K562 (cell line): ENCODE measurements around the gene RUNX1. TPM values are rescaled to one million over a fixed set of nuclear protein-coding genes. Genes with fewer than 3 reads are reported as not detected.

Experiments
- ATF4 ChIP-seq: fragments of 450-650 bp; formaldehyde crosslinking; IDR thresholded peaks from 2 replicates; pipeline ENCODE4 v1.4.0; 2022; ENCODE audit warnings: mild to moderate bottlenecking, moderate library complexity
- BMI1 ChIP-seq: fragments of 150-350 bp; IDR thresholded peaks from 2 replicates; pipeline ENCODE4 v1.6.1; 2014; ENCODE audit warnings: low read length
- KHSRP ChIP-seq: fragments of 450-650 bp; IDR thresholded peaks from 2 replicates; pipeline ENCODE4 v1.6.1; 2017
- KLF6 ChIP-seq: fragments of 250-450 bp; sonication (Bioruptor Pico); IDR thresholded peaks from 2 replicates; pipeline ENCODE4 v1.4.0; 2020; ENCODE audit warnings: mild to moderate bottlenecking, moderate library complexity, borderline replicate concordance
- LEF1 ChIP-seq: fragments of 450-650 bp; IDR thresholded peaks from 2 replicates; pipeline ENCODE4 v1.6.1; 2016; ENCODE audit warnings: mild to moderate bottlenecking
- MBD2 ChIP-seq: sonication (generic); IDR thresholded peaks from 2 replicates; pipeline ENCODE4 v1.6.1; 2016; ENCODE audit warnings: low read depth, borderline replicate concordance
- NCOA2 ChIP-seq, 2 experiments: fragments of 450-650 bp; IDR thresholded peaks; 2 replicates each; pipeline ENCODE4 v1.6.1; 2018; ENCODE audit warnings: mild to moderate bottlenecking in 2 of 2, moderate library complexity in 1 of 2; ENCODE audit not compliant: partially characterized antibody in 2 of 2
- PML ChIP-seq: IDR thresholded peaks from 2 replicates; pipeline ENCODE4 v1.6.1; 2012; ENCODE audit warnings: low read length, inconsistent platforms
- RAD21 ChIP-seq, 2 experiments: fragments of 250-450 bp in 1 of 2; fragments of 450-650 bp in 1 of 2; sonication (Bioruptor Pico) in 1 of 2; formaldehyde crosslinking in 1 of 2; IDR thresholded peaks in 1 of 2; conservative IDR thresholded peaks in 1 of 2; 2 replicates each; pipeline versions ENCODE4 v1.4.0 to v1.8.0; 2020 to 2022; ENCODE audit warnings: mild to moderate bottlenecking in 2 of 2, moderate library complexity in 1 of 2
- SIX5 ChIP-seq, 2 experiments: IDR thresholded peaks; 2 replicates each; pipeline ENCODE4 v1.6.1; 2011; ENCODE audit warnings: low read length in 2 of 2, borderline replicate concordance in 1 of 2, low read depth in 1 of 2, mild to moderate bottlenecking in 1 of 2, moderate library complexity in 1 of 2; ENCODE audit not compliant: insufficient read depth in 1 of 2
- SMARCE1 ChIP-seq: fragments of 450-650 bp; IDR thresholded peaks from 2 replicates; pipeline ENCODE4 v1.7.1; 2016; ENCODE audit warnings: mild to moderate bottlenecking
- TFAM ChIP-seq: fragments of 250-450 bp; sonication (Bioruptor Pico); conservative IDR thresholded peaks from 2 replicates; pipeline ENCODE4 v1.5.0; 2021; ENCODE audit warnings: mild to moderate bottlenecking, moderate library complexity
- THRA ChIP-seq: fragments of 450-650 bp; IDR thresholded peaks from 2 replicates; pipeline ENCODE4 v1.6.1; 2017; ENCODE audit warnings: mild to moderate bottlenecking, moderate library complexity
- XRCC3 ChIP-seq: fragments of 450-650 bp; IDR thresholded peaks from 2 replicates; pipeline ENCODE4 v1.6.1; 2017; ENCODE audit warnings: mild to moderate bottlenecking, moderate library complexity
- ZNF277 ChIP-seq: fragments of 250-450 bp; sonication (Bioruptor Pico); IDR thresholded peaks from 2 replicates; pipeline ENCODE4 v1.8.0; 2022; ENCODE audit warnings: inconsistent platforms, mild to moderate bottlenecking, moderate library complexity, borderline replicate concordance
- ZNF561 ChIP-seq: fragments of 450-650 bp; formaldehyde crosslinking; conservative IDR thresholded peaks from 2 replicates; pipeline ENCODE4 v1.4.0; 2020; ENCODE audit warnings: mild to moderate bottlenecking, moderate library complexity
- ZNF583 ChIP-seq: fragments of 250-450 bp; sonication (Bioruptor Pico); IDR thresholded peaks from 2 replicates; pipeline ENCODE4 v1.4.0; 2020
- ZNF639 ChIP-seq, 2 experiments: fragments of 200-800 bp in 1 of 2; sonication (Bioruptor generic) in 1 of 2; sonication (generic) in 1 of 2; formaldehyde crosslinking in 1 of 2; IDR thresholded peaks in 1 of 2; conservative IDR thresholded peaks in 1 of 2; 2 replicates each; pipeline versions ENCODE4 v1.5.0 to v1.6.1; 2016 to 2020; ENCODE audit warnings: missing compliant biosample characterization in 1 of 2, missing genetic modification characterization in 1 of 2, missing genetic modification reagents in 1 of 2
- ZNF707 ChIP-seq: fragments of 250-450 bp; sonication (Bioruptor Pico); conservative IDR thresholded peaks from 2 replicates; pipeline ENCODE4 v1.8.0; 2022; ENCODE audit warnings: inconsistent platforms, mild to moderate bottlenecking, moderate library complexity
- ZNF79 ChIP-seq: fragments of 250-450 bp; sonication (Bioruptor Pico); IDR thresholded peaks from 2 replicates; pipeline ENCODE4 v1.4.0; 2020; ENCODE audit warnings: low read depth, mild to moderate bottlenecking, moderate library complexity
- polyA plus RNA-seq, 8 experiments: library from polyadenylated mRNA; depleted of rRNA in 4 of 8; stranded (reverse) in 5 of 8; unstranded in 3 of 8; fragments of >200 nt; fragmentation: Nextera tagmentation in 2 of 8; fragmentation: Illumina TruSeq in 1 of 8; extraction: Ambion mirVana in 2 of 8; extraction: Trizol in 1 of 8; gene quantifications; 2 replicates each; pipeline versions ENCODE4 v1.2.1 to v1.2.3, GENCODE V29; 2011 to 2014; ENCODE audit warnings: inconsistent platforms in 1 of 8, missing spikeins in 1 of 8
- total RNA-seq, 7 experiments: library from RNA; depleted of rRNA in 6 of 7; stranded (reverse); fragments of >200 nt in 6 of 7; fragmentation: Illumina TruSeq in 2 of 7; extraction: Trizol in 2 of 7; gene quantifications; 2 replicates each; pipeline versions ENCODE4 v1.2.1 to v1.2.3, GENCODE V29; 2011 to 2021; ENCODE audit warnings: low replicate concordance in 1 of 7
- TF ChIP-seq, protein P1 (sequence below): sonication (generic); formaldehyde crosslinking; IDR thresholded peaks from 2 replicates; pipeline ENCODE4 v1.8.0; 2023; ENCODE audit warnings: mild to moderate bottlenecking, missing genetic modification reagents

The RUNX1 gene
- total and polyA plus RNA-seq, 9 of the 15 experiments (the other 6 are each of a cell fraction or from before 2014, with no cell fraction given) = 2.2 to 68.6 (median 17.8) TPM

DNA sequence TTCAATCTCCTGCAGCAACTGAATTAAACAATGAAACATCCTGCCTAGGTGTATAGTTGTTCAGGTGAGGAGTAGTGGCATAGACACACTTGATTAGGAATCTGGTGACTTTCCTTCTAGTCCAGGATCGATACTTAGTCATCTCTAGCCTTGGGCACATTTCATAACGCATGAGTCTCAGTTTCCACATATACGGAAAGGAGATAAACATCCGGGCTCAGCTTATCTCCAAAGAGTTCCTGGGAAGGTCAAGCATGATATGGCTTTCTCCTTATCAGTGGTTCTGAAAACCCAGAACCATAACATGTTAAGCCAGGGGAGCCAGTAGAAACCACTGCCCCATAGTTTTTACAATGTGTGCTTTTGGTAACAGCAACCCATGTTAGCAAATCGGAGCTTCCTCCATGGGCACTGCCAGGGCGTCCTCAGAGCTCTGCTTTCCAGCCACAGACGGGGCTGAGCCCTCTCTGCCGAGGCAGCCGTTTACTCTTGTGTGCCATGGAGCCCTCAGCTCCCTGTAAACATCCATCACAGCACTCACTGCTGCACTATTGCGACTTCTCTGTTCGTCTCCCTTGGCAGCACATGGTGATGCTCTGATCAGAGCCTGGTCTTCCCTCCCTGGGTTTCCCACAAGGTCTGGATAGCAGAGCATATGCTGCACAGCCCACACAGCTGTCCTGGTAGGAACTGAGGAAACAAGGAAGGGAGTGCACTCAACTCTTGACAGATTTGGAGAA lies 34.6 kb downstream of the RUNX1 start (continued):
- 0 out of 2 replicates have a peak, but pooled peaks have one; percentile 36 for TF ChIP-seq ATF4 (CRISPR knock-in tag)
- TF ChIP-seq ZNF277 (CRISPR knock-in tag) = no peak
- no peak for TF ChIP-seq ZNF561 (CRISPR knock-in tag)
- TF ChIP-seq SIX5 (IDR thresholded peaks at IDR 0.05; ENCODE audit: borderline replicate concordance in 1 of 2, insufficient read depth in 1 of 2, low read depth in 1 of 2, low read length in 2 of 2) = no peak
- TF ChIP-seq KLF6 (CRISPR knock-in tag) = no peak; the same call in 1 of the 2 replicates
- TF ChIP-seq PML = no peak
- TF ChIP-seq THRA = no peak
- TF ChIP-seq XRCC3 = no peak
- TF ChIP-seq MBD2 = 0 out of 2 replicates have a peak, but pooled peaks have one; percentile 45
- TF ChIP-seq RAD21 (CRISPR knock-in tag; conservative IDR thresholded peaks at IDR 0.05 in 1 of 2, IDR thresholded peaks at IDR 0.05 in 1 of 2) = no peak
- TF ChIP-seq LEF1 = no peak
- TF ChIP-seq BMI1 = no peak
- TF ChIP-seq ZNF707 (CRISPR knock-in tag) = no peak
- TF ChIP-seq ZNF79 (CRISPR knock-in tag) = 0 out of 2 replicates have a peak, but pooled peaks have one; percentile 28
- TF ChIP-seq SMARCE1 = peak; percentile 86
- no peak for TF ChIP-seq TFAM
- peak; percentile 70; the same call in 1 of the 2 replicates for TF ChIP-seq ZNF583 (CRISPR knock-in tag)
- no peak for TF ChIP-seq NCOA2 (IDR thresholded peaks at IDR 0.05; ENCODE audit: partially characterized antibody in 2 of 2)
- TF ChIP-seq, protein P1, sequence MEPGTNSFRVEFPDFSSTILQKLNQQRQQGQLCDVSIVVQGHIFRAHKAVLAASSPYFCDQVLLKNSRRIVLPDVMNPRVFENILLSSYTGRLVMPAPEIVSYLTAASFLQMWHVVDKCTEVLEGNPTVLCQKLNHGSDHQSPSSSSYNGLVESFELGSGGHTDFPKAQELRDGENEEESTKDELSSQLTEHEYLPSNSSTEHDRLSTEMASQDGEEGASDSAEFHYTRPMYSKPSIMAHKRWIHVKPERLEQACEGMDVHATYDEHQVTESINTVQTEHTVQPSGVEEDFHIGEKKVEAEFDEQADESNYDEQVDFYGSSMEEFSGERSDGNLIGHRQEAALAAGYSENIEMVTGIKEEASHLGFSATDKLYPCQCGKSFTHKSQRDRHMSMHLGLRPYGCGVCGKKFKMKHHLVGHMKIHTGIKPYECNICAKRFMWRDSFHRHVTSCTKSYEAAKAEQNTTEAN (CRISPR knock-in tag) = no peak
- TF ChIP-seq KHSRP = no peak
- TF ChIP-seq ZNF639 (CRISPR knock-in tag; conservative IDR thresholded peaks at IDR 0.05 in 1 of 2, IDR thresholded peaks at IDR 0.05 in 1 of 2) = 0 out of 4 replicates have a peak, but pooled peaks of 1 of the 2 experiments have one; percentile 47
